Mucosa of rectum (tissue), 2 donors: Measurements from ENCODE around the gene DRGX.

Source experiments
- H3K27ac ChIP-seq, 2 donors: one replicate each; pipeline ENCODE4 v1.7.0; 2013; ENCODE audit warnings: inconsistent platforms in 2 of 2, low read depth in 2 of 2, low read length in 2 of 2
- H3K27me3 ChIP-seq, 2 donors: one replicate each; pipeline ENCODE4 v1.7.0; 2013; ENCODE audit warnings: low read length in 2 of 2; ENCODE audit not compliant: control insufficient read depth in 2 of 2, insufficient read depth in 2 of 2
- H3K36me3 ChIP-seq, 2 donors: one replicate each; pipeline ENCODE4 v1.7.0; 2013; ENCODE audit warnings: low read length in 2 of 2; ENCODE audit not compliant: control insufficient read depth in 2 of 2, insufficient read depth in 2 of 2
- H3K4me1 ChIP-seq, 2 donors: one replicate each; pipeline ENCODE4 v1.7.0; 2013; ENCODE audit warnings: low read length in 2 of 2, mild to moderate bottlenecking in 1 of 2; ENCODE audit not compliant: control insufficient read depth in 2 of 2, insufficient read depth in 2 of 2
- H3K4me3 ChIP-seq, 2 donors: one replicate each; pipeline ENCODE4 v1.7.0; 2013; ENCODE audit warnings: low read length in 2 of 2
- H3K9ac ChIP-seq, 2 donors: one replicate each; pipeline ENCODE4 v1.7.0; 2013; ENCODE audit warnings: low read length in 2 of 2, low read depth in 1 of 2, mild to moderate bottlenecking in 1 of 2
- H3K9me3 ChIP-seq, 2 donors: one replicate each; pipeline ENCODE4 v1.7.0; 2013; ENCODE audit warnings: low read length in 2 of 2; ENCODE audit not compliant: control insufficient read depth in 2 of 2
- donor health status: healthy.
- donor health status: Normal muscosa, but diverticular disease.

DRGX gene

GRCh38 chr10:49395741-49396665 lies at the start of gene DRGX:
TSS of gene DRGX (minus strand) at chr10:49396089. CDS start at chr10:49395440, 649 bp downstream.
- Histone ChIP-seq H3K9ac (no peak within 1 kb of the TSS), H3K4me1 (peaks cover 4 to 5% of the 10 kb centered on the region in 2 donors), H3K9me3 (no peaks in the 10 kb centered on the region), H3K27ac (no peak within 1 kb of the TSS), H3K36me3 (no peaks in the 10 kb centered on the region), H3K27me3 (peaks cover 56 to 59% of the 10 kb centered on the region in 2 donors), H3K4me3 (no peak within 1 kb of the TSS)

- H3K4me1 ChIP-seq = no peaks in the 10 kb centered on the region
- H3K4me3 ChIP-seq = no peak overlapping the region
- H3K9me3 ChIP-seq = no peaks in the 10 kb centered on the region
- no peaks in the 10 kb centered on the region for H3K36me3 ChIP-seq
- H3K27me3 ChIP-seq = no peaks in the 10 kb centered on the region
- no peak overlapping the region for H3K27ac ChIP-seq
- no peak overlapping the region for H3K9ac ChIP-seq
Observed at GRCh38 chr10:49444349-49444748, 48.5 kb upstream of the DRGX start.

GRCh38 chr10:49442863-49443262 lies 47.0 kb upstream of the DRGX start:
- Histone ChIP-seq H3K9me3 (no peaks in the 10 kb centered on the region), H3K4me3 (no peak overlapping the region), H3K4me1 (no peaks in the 10 kb centered on the region), H3K27me3 (no peaks in the 10 kb centered on the region), H3K9ac (no peak overlapping the region), H3K36me3 (no peaks in the 10 kb centered on the region), H3K27ac (no peak overlapping the region)

GRCh38 chr10:49441488-49442476 lies 45.9 kb upstream of the DRGX start:
- no peaks in the 10 kb centered on the region for H3K4me1 ChIP-seq
- H3K27me3 ChIP-seq = no peaks in the 10 kb centered on the region
- no peak overlapping the region for H3K4me3 ChIP-seq
- no peaks in the 10 kb centered on the region for H3K9me3 ChIP-seq
- H3K36me3 ChIP-seq = no peaks in the 10 kb centered on the region
- H3K27ac ChIP-seq = no peak overlapping the region
- H3K9ac ChIP-seq = no peak overlapping the region

GRCh38 chr10:49435225-49435624 lies 39.3 kb upstream of the DRGX start:
- H3K36me3 ChIP-seq = no peaks in the 10 kb centered on the region

GRCh38 chr10:49433069-49433468 lies 37.2 kb upstream of the DRGX start:
- no peak overlapping the region for H3K4me3 ChIP-seq
- no peaks in the 10 kb centered on the region for H3K36me3 ChIP-seq
- no peak overlapping the region for H3K27ac ChIP-seq
- H3K27me3 ChIP-seq = no peaks in the 10 kb centered on the region
- no peaks in the 10 kb centered on the region for H3K4me1 ChIP-seq
- H3K9ac ChIP-seq = no peak overlapping the region
- H3K9me3 ChIP-seq = no peaks in the 10 kb centered on the region

More at GRCh38 chr10:49435225-49435624, 39.3 kb upstream of the DRGX start:
- Histone ChIP-seq H3K4me3 (no peak overlapping the region), H3K27me3 (no peaks in the 10 kb centered on the region), H3K4me1 (no peaks in the 10 kb centered on the region), H3K9me3 (no peaks in the 10 kb centered on the region), H3K9ac (no peak overlapping the region), H3K27ac (no peak overlapping the region)

- Histone ChIP-seq H3K9me3 (no peaks in the 10 kb centered on the region), H3K4me3 (no peak overlapping the region), H3K36me3 (no peaks in the 10 kb centered on the region), H3K9ac (no peak overlapping the region), H3K4me1 (no peaks in the 10 kb centered on the region), H3K27ac (no peak overlapping the region), H3K27me3 (no peaks in the 10 kb centered on the region)
Observed at GRCh38 chr10:49431426-49431825, 35.5 kb upstream of the DRGX start.

- H3K27me3 ChIP-seq = no peaks in the 10 kb centered on the region
- H3K4me1 ChIP-seq = no peaks in the 10 kb centered on the region
- H3K4me3 ChIP-seq = no peak overlapping the region
- H3K9me3 ChIP-seq = no peaks in the 10 kb centered on the region
- H3K27ac ChIP-seq = no peak overlapping the region
- no peaks in the 10 kb centered on the region for H3K36me3 ChIP-seq
- H3K9ac ChIP-seq = no peak overlapping the region
Observed at GRCh38 chr10:49429458-49429857, 33.6 kb upstream of the DRGX start.

- Histone ChIP-seq H3K9me3 (no peaks in the 10 kb centered on the region), H3K4me3 (no peak overlapping the region), H3K36me3 (no peaks in the 10 kb centered on the region), H3K27ac (no peak overlapping the region), H3K4me1 (no peaks in the 10 kb centered on the region), H3K27me3 (no peaks in the 10 kb centered on the region), H3K9ac (no peak overlapping the region)
Observed at GRCh38 chr10:49426490-49427360, 30.8 kb upstream of the DRGX start.
